Neuronal stem cell (in vitro differentiated cells): Measurements from ENCODE around the gene SLC25A3.

Source experiments
- DNase-seq: peaks from one replicate; pipeline ENCODE4 v3.0.0-alpha.2; 2013; ENCODE audit warnings: low spot score
- H2AFZ ChIP-seq: one replicate; pipeline ENCODE4 v1.6.1; 2013; ENCODE audit warnings: mild to moderate bottlenecking, low read length, inconsistent platforms
- H2AK5ac ChIP-seq: 2 replicates; pipeline ENCODE4 v1.6.1; 2013; ENCODE audit warnings: low read depth, mild to moderate bottlenecking, inconsistent platforms, low read length, moderate library complexity, mixed read lengths
- H2BK120ac ChIP-seq: 2 replicates; pipeline ENCODE4 v1.6.1; 2013; ENCODE audit warnings: low read depth, mild to moderate bottlenecking, inconsistent platforms, low read length, moderate library complexity, mixed read lengths
- H2BK12ac ChIP-seq: one replicate; pipeline ENCODE4 v1.6.1; 2013; ENCODE audit warnings: low read length, inconsistent platforms
- H2BK15ac ChIP-seq: 2 replicates; pipeline ENCODE4 v1.6.1; 2013; ENCODE audit warnings: mild to moderate bottlenecking, low read length, inconsistent platforms, mixed read lengths
- H2BK5ac ChIP-seq: one replicate; pipeline ENCODE4 v1.6.1; 2013; ENCODE audit warnings: inconsistent platforms, mild to moderate bottlenecking, low read length, moderate library complexity
- H3K14ac ChIP-seq: one replicate; pipeline ENCODE4 v1.6.1; 2013; ENCODE audit warnings: low read length, inconsistent platforms
- H3K18ac ChIP-seq: 2 replicates; pipeline ENCODE4 v1.6.1; 2013; ENCODE audit warnings: low read length, inconsistent platforms
- H3K23ac ChIP-seq: 2 replicates; pipeline ENCODE4 v1.6.1; 2013; ENCODE audit warnings: low read depth, mild to moderate bottlenecking, mixed read lengths, low read length, inconsistent platforms; ENCODE audit not compliant: poor library complexity
- H3K27ac ChIP-seq: replicated peaks from 3 replicates; pipeline ENCODE4 v1.5.1; 2013; ENCODE audit warnings: low read length, inconsistent platforms
- H3K27me3 ChIP-seq, 3 experiments: 2 replicates each; pipeline ENCODE4 v1.6.1; 2013; ENCODE audit warnings: low read length in 3 of 3, mild to moderate bottlenecking in 2 of 3, inconsistent platforms in 1 of 3, low read depth in 1 of 3, mixed read lengths in 1 of 3, moderate library complexity in 1 of 3; ENCODE audit not compliant: control insufficient read depth in 3 of 3, insufficient read depth in 3 of 3
- H3K36me3 ChIP-seq, 2 donors: replicated peaks in 1 of 2; 2 replicates each; pipeline ENCODE4 v1.6.1; 2013; ENCODE audit warnings: low read length in 2 of 2; ENCODE audit not compliant: control insufficient read depth in 2 of 2, insufficient read depth in 2 of 2
- H3K4ac ChIP-seq: 2 replicates; pipeline ENCODE4 v1.6.1; 2013; ENCODE audit warnings: inconsistent platforms, mild to moderate bottlenecking, low read length, moderate library complexity
- H3K4me1 ChIP-seq, 2 donors: 1 replicate in 1 of 2; 2 replicates in 1 of 2; pipeline ENCODE4 v1.6.1; 2013; ENCODE audit warnings: low read length in 2 of 2, low read depth in 1 of 2; ENCODE audit not compliant: control insufficient read depth in 2 of 2, insufficient read depth in 1 of 2
- H3K4me2 ChIP-seq: one replicate; pipeline ENCODE4 v1.6.1; 2013; ENCODE audit warnings: mild to moderate bottlenecking, low read length, inconsistent platforms; ENCODE audit not compliant: insufficient read depth, poor library complexity, severe bottlenecking
- H3K4me3 ChIP-seq, 2 donors: 2 replicates each; pipeline ENCODE4 v1.5.1; 2013; ENCODE audit warnings: low read length in 2 of 2, mild to moderate bottlenecking in 2 of 2, inconsistent platforms in 1 of 2, moderate library complexity in 1 of 2
- H3K79me1 ChIP-seq: one replicate; pipeline ENCODE4 v1.6.1; 2013; ENCODE audit warnings: low read depth, mild to moderate bottlenecking, inconsistent platforms, low read length, moderate library complexity
- H3K9ac ChIP-seq: one replicate; pipeline ENCODE4 v1.6.1; 2013; ENCODE audit warnings: mild to moderate bottlenecking, low read depth, low read length, inconsistent platforms; ENCODE audit not compliant: poor library complexity
- H3K9me3 ChIP-seq, 2 donors: replicated peaks in 1 of 2; 2 replicates each; pipeline versions ENCODE3 to v1.6.1; 2013; ENCODE audit warnings: low read length in 2 of 2, mild to moderate bottlenecking in 2 of 2, inconsistent platforms in 1 of 2, low read depth in 1 of 2, mixed read lengths in 1 of 2, moderate library complexity in 1 of 2; ENCODE audit not compliant: control insufficient read depth in 2 of 2, insufficient read depth in 1 of 2
- H4K8ac ChIP-seq: one replicate; pipeline ENCODE4 v1.6.1; 2013; ENCODE audit warnings: low read depth, mild to moderate bottlenecking, inconsistent platforms, low read length, moderate library complexity
- H4K91ac ChIP-seq: one replicate; pipeline ENCODE4 v1.6.1; 2013; ENCODE audit warnings: low read length, low read depth, mild to moderate bottlenecking, inconsistent platforms; ENCODE audit not compliant: poor library complexity
- WGBS, 2 donors: extraction: QIAGEN DNeasy Blood & Tissue Kit; methylation state at CpG; one replicate each; pipeline ENCODE4 v1.1.7; 2013; ENCODE audit warnings: missing lambda C conversion rate in 2 of 2, mixed read lengths in 1 of 2; ENCODE audit not compliant: insufficient read length in 2 of 2, insufficient replicate concordance in 1 of 2; ENCODE audit errors: extremely low coverage in 2 of 2; 5-methylcytosine and 5-hydroxymethylcytosine counted together

Gene SLC25A3

GRCh38 chr12:98644712-98645571, 51.5 kb downstream of the SLC25A3 start, which contains the start of the genes APAF1 and IKBIP:
TSS of gene APAF1 (plus strand) at chr12:98645290. CDS start at chr12:98648360, 3,070 bp downstream.
TSS of gene IKBIP (minus strand) at chr12:98644788. CDS start at chr12:98644701, 87 bp downstream.
- peak within 1 kb of the TSS; percentile 73 for H2BK12ac ChIP-seq
- peaks cover 0 to 5% of the 10 kb centered on the region in 2 donors for H3K9me3 ChIP-seq
- H3K23ac ChIP-seq, result peak within 1 kb of the TSS; percentile 93
- DNase-seq, result peak; percentile 97
- H3K27me3 ChIP-seq, result no peaks in the 10 kb centered on the region
- H2BK15ac ChIP-seq, result peak within 1 kb of the TSS; percentile 89
- H3K4me1 ChIP-seq, result no peaks in the 10 kb centered on the region
- peak within 1 kb of the TSS; percentile 98 for H2AFZ ChIP-seq
- H3K4me2 ChIP-seq, result peak within 1 kb of the TSS; percentile 57
- H3K4me3 ChIP-seq, result peak within 1 kb of the TSS; percentile 90 to 99
- H3K27ac ChIP-seq, result peak within 1 kb of the TSS; percentile 99
- no peak within 1 kb of the TSS for H4K8ac ChIP-seq
- H4K91ac ChIP-seq, result no peak within 1 kb of the TSS
- peak within 1 kb of the TSS; percentile 94 for H3K14ac ChIP-seq
- H2BK120ac ChIP-seq, result no peak within 1 kb of the TSS
- H3K79me1 ChIP-seq, result peaks cover 2% of the 10 kb centered on the region
- peak within 1 kb of the TSS; percentile 97 for H3K18ac ChIP-seq
- H3K4ac ChIP-seq, result no peak within 1 kb of the TSS
- peak within 1 kb of the TSS; percentile 84 for H2AK5ac ChIP-seq
- H2BK5ac ChIP-seq, result peak within 1 kb of the TSS; percentile 98
- no CpG with 5 or more reads among the region's 91 CpGs for WGBS, 2 donors
- H3K36me3 ChIP-seq, result peaks cover 5 to 49% of the 10 kb centered on the region in 2 donors
- H3K9ac ChIP-seq, result peak within 1 kb of the TSS; percentile 92

- H3K4ac ChIP-seq, result no peak overlapping the region
- peak overlapping the region; percentile 80 for H3K23ac ChIP-seq
- peaks cover 2% of the 10 kb centered on the region for H3K79me1 ChIP-seq
- peak overlapping the region; percentile 91 for H2BK5ac ChIP-seq
- peak overlapping the region; percentile 90 to 99 for H3K4me3 ChIP-seq
- H3K18ac ChIP-seq, result peak overlapping the region; percentile 97
- H2AFZ ChIP-seq, result peak overlapping the region; percentile 98
- peaks cover 0 to 5% of the 10 kb centered on the region in 2 donors for H3K9me3 ChIP-seq
- H3K27me3 ChIP-seq, result no peaks in the 10 kb centered on the region
- no peak overlapping the region for H2BK120ac ChIP-seq
- peak overlapping the region; percentile 47 for H2AK5ac ChIP-seq
- H2BK15ac ChIP-seq, result no peak overlapping the region
- H3K27ac ChIP-seq, result peak overlapping the region; percentile 74
- H3K36me3 ChIP-seq, result peaks cover 6 to 52% of the 10 kb centered on the region in 2 donors
- H4K8ac ChIP-seq, result no peak overlapping the region
- WGBS, 2 donors, result no CpG with 5 or more reads among the region's 24 CpGs
- DNase-seq, result peak; percentile 18
- H4K91ac ChIP-seq, result no peak overlapping the region
- H2BK12ac ChIP-seq, result no peak overlapping the region
- peak overlapping the region; percentile 52 for H3K4me2 ChIP-seq
- peak overlapping the region; percentile 90 for H3K9ac ChIP-seq
- H3K4me1 ChIP-seq, result no peaks in the 10 kb centered on the region
- peak overlapping the region; percentile 56 for H3K14ac ChIP-seq
These were observed 52.1 kb downstream of the SLC25A3 start for GRCh38 chr12:98645572-98646067.

- H3K27ac ChIP-seq, result no peak overlapping the region
- no peak overlapping the region for H4K91ac ChIP-seq
- no CpG with 5 or more reads among the region's 8 CpGs for whole genome bisulfite sequencing, 2 donors
- peak overlapping the region in 1 of 2 donors; percentile 90 for H3K4me3 ChIP-seq
- no peak overlapping the region for H2AFZ ChIP-seq
- H3K9me3 ChIP-seq, result peaks cover 0 to 4% of the 10 kb centered on the region in 2 donors
- H2BK120ac ChIP-seq, result no peak overlapping the region
- no peak overlapping the region for H3K14ac ChIP-seq
- DNase-seq, result no peak
- peaks cover 2% of the 10 kb centered on the region for H3K79me1 ChIP-seq
- H2BK5ac ChIP-seq, result no peak overlapping the region
- H3K23ac ChIP-seq, result no peak overlapping the region
- no peaks in the 10 kb centered on the region for H3K4me1 ChIP-seq
- no peak overlapping the region for H2AK5ac ChIP-seq
- no peak overlapping the region for H4K8ac ChIP-seq
- no peak overlapping the region for H2BK12ac ChIP-seq
- peaks cover 6 to 53% of the 10 kb centered on the region in 2 donors for H3K36me3 ChIP-seq
- no peak overlapping the region for H3K18ac ChIP-seq
- no peak overlapping the region for H3K9ac ChIP-seq
- no peak overlapping the region for H3K4ac ChIP-seq
- H2BK15ac ChIP-seq, result no peak overlapping the region
- peak overlapping the region; percentile 42 for H3K4me2 ChIP-seq
- H3K27me3 ChIP-seq, result no peaks in the 10 kb centered on the region
These were observed 53.0 kb downstream of the SLC25A3 start for GRCh38 chr12:98646294-98647090.
